Measurements from ENCODE around the gene ADGRA1. TPM values are rescaled to one million over a fixed set of nuclear protein-coding genes. Genes with fewer than 3 reads are reported as not detected.

Gene ADGRA1
- total and polyA plus RNA-seq, 2 experiments from 2014 or later, result 0.23 to 0.52 TPM

GRCh38 chr10:133040198-133040597 is 47.5 kb upstream of the ADGRA1 start (continued):
- TF ChIP-seq, protein P1, sequence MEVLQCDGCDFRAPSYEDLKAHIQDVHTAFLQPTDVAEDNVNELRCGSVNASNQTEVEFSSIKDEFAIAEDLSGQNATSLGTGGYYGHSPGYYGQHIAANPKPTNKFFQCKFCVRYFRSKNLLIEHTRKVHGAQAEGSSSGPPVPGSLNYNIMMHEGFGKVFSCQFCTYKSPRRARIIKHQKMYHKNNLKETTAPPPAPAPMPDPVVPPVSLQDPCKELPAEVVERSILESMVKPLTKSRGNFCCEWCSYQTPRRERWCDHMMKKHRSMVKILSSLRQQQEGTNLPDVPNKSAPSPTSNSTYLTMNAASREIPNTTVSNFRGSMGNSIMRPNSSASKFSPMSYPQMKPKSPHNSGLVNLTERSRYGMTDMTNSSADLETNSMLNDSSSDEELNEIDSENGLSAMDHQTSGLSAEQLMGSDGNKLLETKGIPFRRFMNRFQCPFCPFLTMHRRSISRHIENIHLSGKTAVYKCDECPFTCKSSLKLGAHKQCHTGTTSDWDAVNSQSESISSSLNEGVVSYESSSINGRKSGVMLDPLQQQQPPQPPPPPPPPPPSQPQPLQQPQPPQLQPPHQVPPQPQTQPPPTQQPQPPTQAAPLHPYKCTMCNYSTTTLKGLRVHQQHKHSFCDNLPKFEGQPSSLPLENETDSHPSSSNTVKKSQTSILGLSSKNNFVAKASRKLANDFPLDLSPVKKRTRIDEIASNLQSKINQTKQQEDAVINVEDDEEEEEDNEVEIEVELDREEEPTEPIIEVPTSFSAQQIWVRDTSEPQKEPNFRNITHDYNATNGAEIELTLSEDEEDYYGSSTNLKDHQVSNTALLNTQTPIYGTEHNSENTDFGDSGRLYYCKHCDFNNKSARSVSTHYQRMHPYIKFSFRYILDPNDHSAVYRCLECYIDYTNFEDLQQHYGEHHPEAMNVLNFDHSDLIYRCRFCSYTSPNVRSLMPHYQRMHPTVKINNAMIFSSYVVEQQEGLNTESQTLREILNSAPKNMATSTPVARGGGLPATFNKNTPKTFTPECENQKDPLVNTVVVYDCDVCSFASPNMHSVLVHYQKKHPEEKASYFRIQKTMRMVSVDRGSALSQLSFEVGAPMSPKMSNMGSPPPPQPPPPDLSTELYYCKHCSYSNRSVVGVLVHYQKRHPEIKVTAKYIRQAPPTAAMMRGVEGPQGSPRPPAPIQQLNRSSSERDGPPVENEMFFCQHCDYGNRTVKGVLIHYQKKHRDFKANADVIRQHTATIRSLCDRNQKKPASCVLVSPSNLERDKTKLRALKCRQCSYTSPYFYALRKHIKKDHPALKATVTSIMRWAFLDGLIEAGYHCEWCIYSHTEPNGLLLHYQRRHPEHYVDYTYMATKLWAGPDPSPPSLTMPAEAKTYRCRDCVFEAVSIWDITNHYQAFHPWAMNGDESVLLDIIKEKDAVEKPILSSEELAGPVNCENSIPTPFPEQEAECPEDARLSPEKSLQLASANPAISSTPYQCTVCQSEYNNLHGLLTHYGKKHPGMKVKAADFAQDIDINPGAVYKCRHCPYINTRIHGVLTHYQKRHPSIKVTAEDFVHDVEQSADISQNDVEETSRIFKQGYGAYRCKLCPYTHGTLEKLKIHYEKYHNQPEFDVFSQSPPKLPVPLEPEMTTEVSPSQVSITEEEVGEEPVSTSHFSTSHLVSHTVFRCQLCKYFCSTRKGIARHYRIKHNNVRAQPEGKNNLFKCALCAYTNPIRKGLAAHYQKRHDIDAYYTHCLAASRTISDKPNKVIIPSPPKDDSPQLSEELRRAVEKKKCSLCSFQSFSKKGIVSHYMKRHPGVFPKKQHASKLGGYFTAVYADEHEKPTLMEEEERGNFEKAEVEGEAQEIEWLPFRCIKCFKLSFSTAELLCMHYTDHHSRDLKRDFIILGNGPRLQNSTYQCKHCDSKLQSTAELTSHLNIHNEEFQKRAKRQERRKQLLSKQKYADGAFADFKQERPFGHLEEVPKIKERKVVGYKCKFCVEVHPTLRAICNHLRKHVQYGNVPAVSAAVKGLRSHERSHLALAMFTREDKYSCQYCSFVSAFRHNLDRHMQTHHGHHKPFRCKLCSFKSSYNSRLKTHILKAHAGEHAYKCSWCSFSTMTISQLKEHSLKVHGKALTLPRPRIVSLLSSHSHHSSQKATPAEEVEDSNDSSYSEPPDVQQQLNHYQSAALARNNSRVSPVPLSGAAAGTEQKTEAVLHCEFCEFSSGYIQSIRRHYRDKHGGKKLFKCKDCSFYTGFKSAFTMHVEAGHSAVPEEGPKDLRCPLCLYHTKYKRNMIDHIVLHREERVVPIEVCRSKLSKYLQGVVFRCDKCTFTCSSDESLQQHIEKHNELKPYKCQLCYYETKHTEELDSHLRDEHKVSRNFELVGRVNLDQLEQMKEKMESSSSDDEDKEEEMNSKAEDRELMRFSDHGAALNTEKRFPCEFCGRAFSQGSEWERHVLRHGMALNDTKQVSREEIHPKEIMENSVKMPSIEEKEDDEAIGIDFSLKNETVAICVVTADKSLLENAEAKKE (CRISPR knock-in tag; IDR thresholded peaks at IDR 0.05), result no peak

DNA sequence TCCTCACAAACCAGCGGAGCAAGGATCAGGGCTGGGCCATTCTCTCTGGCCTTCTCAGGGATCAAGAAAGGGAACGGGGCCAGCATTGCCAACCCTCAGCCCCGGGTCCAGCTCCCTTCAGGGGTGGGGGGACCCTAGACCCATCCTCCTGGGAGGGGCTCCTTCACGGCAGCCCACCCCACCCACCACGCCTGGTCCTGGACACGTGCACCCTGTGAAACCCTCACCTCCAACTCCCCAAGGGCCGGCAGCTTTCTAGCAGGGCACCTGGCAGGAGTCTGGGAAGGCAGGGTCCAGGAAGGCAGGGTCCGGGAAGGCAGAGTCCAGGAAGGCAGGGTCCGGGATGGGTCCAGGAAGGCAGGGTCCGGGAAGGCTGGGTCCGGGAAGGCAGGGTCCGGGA is 46.6 kb upstream of the ADGRA1 start:
- Histone ChIP-seq H3K79me2 (replicated peaks; ENCODE audit: insufficient read depth) (no peaks in the 10 kb centered on the region), H3K9me2 (ENCODE audit: insufficient read depth) (no peaks in the 10 kb centered on the region), H4K20me1 (replicated peaks; ENCODE audit: insufficient read depth) (no peaks in the 10 kb centered on the region), H3K4me1 (ENCODE audit: insufficient read depth) (no peaks in the 10 kb centered on the region), H3K27ac (ENCODE audit: low read depth) (no peak overlapping the region), H3K4me3 (no peak overlapping the region), H3K36me3 (ENCODE audit: insufficient read depth) (no peaks in the 10 kb centered on the region; the same call in 1 of the 2 replicates), H3F3A (replicated peaks; ENCODE audit: low read depth) (no peaks in the 10 kb centered on the region), H3K27me3 (ENCODE audit: insufficient read depth) (no peaks in the 10 kb centered on the region), H3K4me2 (no peak overlapping the region), H2AFZ (no peak overlapping the region)
- ATAC-seq (no peak), DNase-seq (ENCODE audit: low spot score) (no peak)
- Mint-ChIP-seq H3K36me3 (ENCODE audit: low read depth) (no peaks in the 10 kb centered on the region), H3K27ac (no peak overlapping the region), H3K9me3 (no peaks in the 10 kb centered on the region), H3K4me1 (no peaks in the 10 kb centered on the region), H3K27me3 (ENCODE audit: insufficient read depth, low read depth, poor library complexity) (peaks cover 2% of the 10 kb centered on the region), H3K4me3 (no peak overlapping the region)
- no peak for TF ChIP-seq CREB1 (CRISPR knock-in tag; IDR thresholded peaks at IDR 0.05; ENCODE audit: low read depth)
- TF ChIP-seq EZH2 (IDR thresholded peaks at IDR 0.05; ENCODE audit: low read depth, unreplicated experiment), result no peak
- no peak for TF ChIP-seq STAT1 (IDR thresholded peaks at IDR 0.05; ENCODE audit: unreplicated experiment)
- no peak for TF ChIP-seq JUNB (IDR thresholded peaks at IDR 0.05; ENCODE audit: unreplicated experiment)
- TF ChIP-seq, protein P2, sequence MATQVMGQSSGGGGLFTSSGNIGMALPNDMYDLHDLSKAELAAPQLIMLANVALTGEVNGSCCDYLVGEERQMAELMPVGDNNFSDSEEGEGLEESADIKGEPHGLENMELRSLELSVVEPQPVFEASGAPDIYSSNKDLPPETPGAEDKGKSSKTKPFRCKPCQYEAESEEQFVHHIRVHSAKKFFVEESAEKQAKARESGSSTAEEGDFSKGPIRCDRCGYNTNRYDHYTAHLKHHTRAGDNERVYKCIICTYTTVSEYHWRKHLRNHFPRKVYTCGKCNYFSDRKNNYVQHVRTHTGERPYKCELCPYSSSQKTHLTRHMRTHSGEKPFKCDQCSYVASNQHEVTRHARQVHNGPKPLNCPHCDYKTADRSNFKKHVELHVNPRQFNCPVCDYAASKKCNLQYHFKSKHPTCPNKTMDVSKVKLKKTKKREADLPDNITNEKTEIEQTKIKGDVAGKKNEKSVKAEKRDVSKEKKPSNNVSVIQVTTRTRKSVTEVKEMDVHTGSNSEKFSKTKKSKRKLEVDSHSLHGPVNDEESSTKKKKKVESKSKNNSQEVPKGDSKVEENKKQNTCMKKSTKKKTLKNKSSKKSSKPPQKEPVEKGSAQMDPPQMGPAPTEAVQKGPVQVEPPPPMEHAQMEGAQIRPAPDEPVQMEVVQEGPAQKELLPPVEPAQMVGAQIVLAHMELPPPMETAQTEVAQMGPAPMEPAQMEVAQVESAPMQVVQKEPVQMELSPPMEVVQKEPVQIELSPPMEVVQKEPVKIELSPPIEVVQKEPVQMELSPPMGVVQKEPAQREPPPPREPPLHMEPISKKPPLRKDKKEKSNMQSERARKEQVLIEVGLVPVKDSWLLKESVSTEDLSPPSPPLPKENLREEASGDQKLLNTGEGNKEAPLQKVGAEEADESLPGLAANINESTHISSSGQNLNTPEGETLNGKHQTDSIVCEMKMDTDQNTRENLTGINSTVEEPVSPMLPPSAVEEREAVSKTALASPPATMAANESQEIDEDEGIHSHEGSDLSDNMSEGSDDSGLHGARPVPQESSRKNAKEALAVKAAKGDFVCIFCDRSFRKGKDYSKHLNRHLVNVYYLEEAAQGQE (IDR thresholded peaks at IDR 0.05; ENCODE audit: unreplicated experiment), result no peak
- TF ChIP-seq, protein P3, sequence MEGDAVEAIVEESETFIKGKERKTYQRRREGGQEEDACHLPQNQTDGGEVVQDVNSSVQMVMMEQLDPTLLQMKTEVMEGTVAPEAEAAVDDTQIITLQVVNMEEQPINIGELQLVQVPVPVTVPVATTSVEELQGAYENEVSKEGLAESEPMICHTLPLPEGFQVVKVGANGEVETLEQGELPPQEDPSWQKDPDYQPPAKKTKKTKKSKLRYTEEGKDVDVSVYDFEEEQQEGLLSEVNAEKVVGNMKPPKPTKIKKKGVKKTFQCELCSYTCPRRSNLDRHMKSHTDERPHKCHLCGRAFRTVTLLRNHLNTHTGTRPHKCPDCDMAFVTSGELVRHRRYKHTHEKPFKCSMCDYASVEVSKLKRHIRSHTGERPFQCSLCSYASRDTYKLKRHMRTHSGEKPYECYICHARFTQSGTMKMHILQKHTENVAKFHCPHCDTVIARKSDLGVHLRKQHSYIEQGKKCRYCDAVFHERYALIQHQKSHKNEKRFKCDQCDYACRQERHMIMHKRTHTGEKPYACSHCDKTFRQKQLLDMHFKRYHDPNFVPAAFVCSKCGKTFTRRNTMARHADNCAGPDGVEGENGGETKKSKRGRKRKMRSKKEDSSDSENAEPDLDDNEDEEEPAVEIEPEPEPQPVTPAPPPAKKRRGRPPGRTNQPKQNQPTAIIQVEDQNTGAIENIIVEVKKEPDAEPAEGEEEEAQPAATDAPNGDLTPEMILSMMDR (conservative IDR thresholded peaks at IDR 0.05; ENCODE audit: low read depth in 2 of 2), result no peak
- no peak for TF ChIP-seq NANOG (IDR thresholded peaks at IDR 0.05; ENCODE audit: borderline replicate concordance)
- no peak for TF ChIP-seq ETS1 (IDR thresholded peaks at IDR 0.05)
- TF ChIP-seq POLR2AphosphoS5 (IDR thresholded peaks at IDR 0.05; ENCODE audit: low read depth), result no peak
- TF ChIP-seq ZNF331 (CRISPR knock-in tag; IDR thresholded peaks at IDR 0.05; ENCODE audit: low read depth), result no peak
